Rectal smooth muscle tissue (tissue), 1 donor: Measurements from ENCODE around the gene CCDC57.

ENCODE experiments used
- H3K27ac ChIP-seq: one replicate; pipeline ENCODE4 v1.7.0; 2013; ENCODE audit warnings: low read depth, low read length, inconsistent platforms
- H3K27me3 ChIP-seq: one replicate; pipeline ENCODE4 v1.7.0; 2013; ENCODE audit warnings: low read length; ENCODE audit not compliant: control insufficient read depth, insufficient read depth
- H3K36me3 ChIP-seq: one replicate; pipeline ENCODE4 v1.7.0; 2013; ENCODE audit warnings: low read length; ENCODE audit not compliant: control insufficient read depth, insufficient read depth
- H3K4me1 ChIP-seq: one replicate; pipeline ENCODE4 v1.7.0; 2013; ENCODE audit warnings: low read length; ENCODE audit not compliant: control insufficient read depth, insufficient read depth
- H3K4me3 ChIP-seq: one replicate; pipeline ENCODE4 v1.7.0; 2013; ENCODE audit warnings: low read length
- H3K9ac ChIP-seq: one replicate; pipeline ENCODE4 v1.7.0; 2013; ENCODE audit warnings: low read length

The CCDC57 gene

DNA sequence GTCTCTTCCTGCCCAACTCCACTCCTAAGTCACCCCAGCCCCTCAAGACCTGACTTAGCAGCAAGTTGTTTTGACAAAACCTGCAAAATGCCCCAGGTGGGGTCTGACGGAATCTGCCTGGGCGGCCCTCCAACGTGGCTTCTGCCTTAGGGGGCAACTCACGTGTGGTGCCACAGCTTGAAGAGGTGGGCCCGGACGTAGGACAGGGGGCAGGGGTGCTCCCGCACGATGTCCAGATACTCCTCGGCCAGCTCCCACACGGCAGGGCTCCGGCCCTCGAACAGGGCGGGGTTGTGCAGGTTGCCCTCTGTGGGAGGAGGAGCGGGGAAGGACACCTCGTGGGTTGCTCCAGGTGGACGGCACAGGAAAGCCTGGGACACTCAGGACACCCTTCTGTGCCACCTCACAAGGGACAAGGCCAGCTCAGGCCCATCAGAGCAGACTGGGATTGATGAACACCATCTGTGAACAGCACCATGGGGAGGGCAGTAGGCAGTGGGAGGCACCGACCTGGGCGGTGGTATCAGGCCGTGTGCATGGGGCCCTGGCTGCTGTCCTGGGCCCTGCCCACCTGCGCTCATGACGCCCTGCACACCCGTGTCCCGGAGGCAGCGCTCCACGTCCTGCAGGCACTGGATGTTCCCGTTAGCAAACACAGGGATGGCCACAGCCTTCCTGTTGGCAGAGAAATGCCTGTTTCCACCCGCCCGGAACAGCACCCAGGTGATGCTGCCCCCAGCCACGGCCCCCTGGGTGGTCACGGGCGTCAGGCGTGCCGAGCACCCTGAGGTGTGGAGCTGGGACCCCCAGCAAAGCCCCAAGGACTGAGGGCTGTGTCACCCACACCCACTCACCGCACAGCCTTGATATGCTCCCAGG is 151.4 kb downstream of the CCDC57 start:
- Histone ChIP-seq H3K9ac (no peak overlapping the region), H3K4me1 (no peaks in the 10 kb centered on the region), H3K27ac (no peak overlapping the region), H3K36me3 (peaks cover 34% of the 10 kb centered on the region), H3K27me3 (no peaks in the 10 kb centered on the region), H3K4me3 (no peak overlapping the region)

DNA sequence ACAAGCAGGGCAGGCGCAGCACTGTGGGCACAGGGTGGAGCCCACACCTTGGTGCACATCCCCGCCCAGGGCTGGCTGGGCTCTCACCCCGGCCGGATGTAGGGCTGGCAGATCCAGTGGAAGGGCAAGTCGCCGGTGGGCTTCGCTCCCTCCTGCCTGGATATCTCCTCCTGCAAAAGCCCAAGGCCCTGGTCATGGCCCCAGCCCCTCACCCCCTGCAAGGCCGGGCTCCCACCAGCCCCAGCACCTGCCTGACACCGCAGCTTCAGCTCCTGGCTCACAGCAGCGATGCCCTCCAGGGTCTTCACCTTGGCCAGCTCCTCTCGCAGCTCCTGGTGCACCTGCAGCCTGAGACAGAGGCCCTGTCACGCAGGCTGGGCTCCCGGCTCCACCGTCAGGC is 152.0 kb downstream of the CCDC57 start:
- Histone ChIP-seq H3K4me1 (no peaks in the 10 kb centered on the region), H3K36me3 (peaks cover 34% of the 10 kb centered on the region), H3K27ac (no peak overlapping the region), H3K27me3 (no peaks in the 10 kb centered on the region), H3K4me3 (no peak overlapping the region), H3K9ac (no peak overlapping the region)

GRCh38 chr17:82060001-82060380 is 152.7 kb downstream of the CCDC57 start:
- no peak overlapping the region for H3K9ac ChIP-seq
- H3K4me1 ChIP-seq = no peaks in the 10 kb centered on the region
- H3K27me3 ChIP-seq = no peaks in the 10 kb centered on the region
- H3K4me3 ChIP-seq = no peak overlapping the region
- H3K36me3 ChIP-seq = peaks cover 39% of the 10 kb centered on the region
- H3K27ac ChIP-seq = no peak overlapping the region

DNA sequence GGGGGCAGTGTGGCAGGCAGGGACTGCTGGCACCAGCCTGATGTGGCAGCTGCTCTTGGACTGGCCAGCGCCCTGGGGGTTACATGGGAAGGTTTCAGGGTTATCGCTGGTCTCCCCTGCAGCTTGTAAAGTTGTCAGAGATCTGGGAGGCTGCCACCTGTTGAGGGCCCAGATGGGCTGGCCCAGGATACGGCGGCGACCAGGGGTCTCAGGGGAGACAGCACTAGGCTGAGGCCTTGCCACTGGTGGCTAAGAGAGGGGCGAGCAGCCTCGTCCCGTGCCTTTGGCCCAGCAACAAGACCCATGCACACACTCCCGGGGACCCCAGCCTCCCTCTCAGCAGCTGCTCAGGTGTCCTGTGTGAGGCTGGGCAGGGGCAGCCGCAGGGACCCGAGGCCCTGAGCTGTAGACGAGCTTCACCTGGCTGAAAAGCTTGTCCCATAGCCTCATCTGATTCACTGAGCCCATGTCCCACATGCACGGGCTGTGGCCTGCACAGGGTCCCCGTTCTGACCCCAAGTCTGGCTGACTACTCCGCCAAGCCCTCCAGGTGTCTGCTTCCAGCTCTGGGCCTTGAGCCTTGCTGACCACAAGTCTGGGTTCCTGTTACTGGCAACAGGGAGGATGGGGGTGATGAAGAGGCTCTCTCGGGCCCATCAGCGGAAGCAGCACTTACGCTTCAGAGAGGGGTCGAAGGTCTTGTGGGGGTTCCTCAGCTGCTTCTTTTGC is 153.2 kb downstream of the CCDC57 start:
- H3K36me3 ChIP-seq = peaks cover 44% of the 10 kb centered on the region
- H3K9ac ChIP-seq = no peak overlapping the region
- H3K27ac ChIP-seq = no peak overlapping the region
- no peak overlapping the region for H3K4me3 ChIP-seq
- no peaks in the 10 kb centered on the region for H3K27me3 ChIP-seq
- no peaks in the 10 kb centered on the region for H3K4me1 ChIP-seq

- H3K27me3 ChIP-seq = no peaks in the 10 kb centered on the region
- H3K27ac ChIP-seq = no peak overlapping the region
- H3K4me1 ChIP-seq = no peaks in the 10 kb centered on the region
- peaks cover 49% of the 10 kb centered on the region for H3K36me3 ChIP-seq
- H3K9ac ChIP-seq = no peak overlapping the region
- H3K4me3 ChIP-seq = no peak overlapping the region
These were observed 153.8 kb downstream of the CCDC57 start for GRCh38 chr17:82058855-82059249.

DNA sequence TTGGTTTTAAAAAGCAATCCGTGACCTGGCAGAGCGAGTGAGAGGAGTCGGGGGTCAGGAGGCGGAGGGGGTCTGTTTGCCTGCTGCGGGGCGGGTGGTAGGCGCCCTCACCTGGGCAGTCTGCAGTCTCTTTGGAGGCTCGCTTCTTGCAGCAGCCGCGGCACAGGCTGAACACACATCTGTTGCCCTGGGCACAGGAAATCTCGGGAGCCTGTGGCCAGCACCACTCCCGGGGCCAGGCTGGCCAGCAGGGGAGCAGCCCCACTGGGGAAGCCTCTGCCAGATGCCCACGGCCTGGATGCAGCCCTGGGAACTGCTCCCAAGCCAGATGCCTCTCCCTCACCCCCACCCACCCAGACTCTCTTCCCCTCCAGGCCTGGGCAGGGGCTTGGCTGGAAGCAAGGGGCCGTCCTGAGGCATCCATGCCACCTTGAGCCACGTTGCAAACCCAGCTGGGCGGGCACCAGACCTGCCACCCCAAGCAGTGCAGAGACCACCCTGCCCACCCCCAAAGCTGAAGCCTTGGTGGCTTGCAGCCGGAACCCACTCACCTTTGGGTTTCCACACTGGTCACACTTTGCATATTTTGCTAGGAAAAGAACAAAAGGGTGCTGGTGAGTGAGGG is 154.3 kb downstream of the CCDC57 start:
- peaks cover 51% of the 10 kb centered on the region for H3K36me3 ChIP-seq

GRCh38 chr17:82056729-82057621 is 155.7 kb downstream of the CCDC57 start:
- no peak overlapping the region for H3K27ac ChIP-seq
- peaks cover 45% of the 10 kb centered on the region for H3K36me3 ChIP-seq
- no peak overlapping the region for H3K9ac ChIP-seq
- no peak overlapping the region for H3K4me3 ChIP-seq
- no peaks in the 10 kb centered on the region for H3K27me3 ChIP-seq
- peaks cover 6% of the 10 kb centered on the region for H3K4me1 ChIP-seq

More for the DNA sequence above, 154.3 kb downstream of the CCDC57 start:
- Histone ChIP-seq H3K27ac (no peak overlapping the region), H3K9ac (no peak overlapping the region), H3K27me3 (no peaks in the 10 kb centered on the region), H3K4me3 (no peak overlapping the region), H3K4me1 (no peaks in the 10 kb centered on the region)

GRCh38 chr17:82055965-82056728 is 156.5 kb downstream of the CCDC57 start:
- Histone ChIP-seq H3K27ac (no peak overlapping the region), H3K4me1 (peaks cover 6% of the 10 kb centered on the region), H3K27me3 (no peaks in the 10 kb centered on the region), H3K9ac (no peak overlapping the region), H3K36me3 (peaks cover 38% of the 10 kb centered on the region), H3K4me3 (no peak overlapping the region)

GRCh38 chr17:82055023-82055964 is 157.3 kb downstream of the CCDC57 start:
- Histone ChIP-seq H3K27me3 (no peaks in the 10 kb centered on the region), H3K9ac (no peak overlapping the region), H3K4me1 (peaks cover 12% of the 10 kb centered on the region), H3K27ac (no peak overlapping the region), H3K4me3 (no peak overlapping the region), H3K36me3 (peaks cover 33% of the 10 kb centered on the region)

- H3K27me3 ChIP-seq = no peaks in the 10 kb centered on the region
- H3K4me1 ChIP-seq = peaks cover 13% of the 10 kb centered on the region
- H3K9ac ChIP-seq = no peak overlapping the region
- peaks cover 33% of the 10 kb centered on the region for H3K36me3 ChIP-seq
- no peak overlapping the region for H3K4me3 ChIP-seq
- no peak overlapping the region for H3K27ac ChIP-seq
These were observed 158.2 kb downstream of the CCDC57 start for GRCh38 chr17:82054351-82055022.
